ENCODE measurements around the gene CYP2C18.

The CYP2C18 gene

GRCh38 chr10:94747838-94748237 lies 64.3 kb downstream of the CYP2C18 start:
- Histone ChIP-seq H4K20me1 (ENCODE audit: insufficient read depth, low read length) (no peaks in the 10 kb centered on the region), H3K27me3 (ENCODE audit: insufficient read depth, low read length, poor library complexity) (no peaks in the 10 kb centered on the region), H3K27ac (ENCODE audit: low read length) (no peak overlapping the region), H3K4me3 (ENCODE audit: low read depth in 1 of 2, low read length in 2 of 2) (no peak overlapping the region), H3K4me2 (ENCODE audit: insufficient read depth, low read length) (no peak overlapping the region), H2AFZ (ENCODE audit: low read depth, low read length) (no peak overlapping the region), H3K9me3 (ENCODE audit: insufficient read depth, low read length, severe bottlenecking) (no peaks in the 10 kb centered on the region), H3K9ac (ENCODE audit: low read depth, low read length) (no peak overlapping the region), H3K4me1 (ENCODE audit: insufficient read depth, low read length) (no peaks in the 10 kb centered on the region), H3K36me3 (ENCODE audit: insufficient read depth, low read length) (no peaks in the 10 kb centered on the region), H3K79me2 (ENCODE audit: insufficient read depth, low read length) (no peaks in the 10 kb centered on the region)
- no peak for ATAC-seq (ENCODE audit: insufficient read depth, low read depth)
- DNase-seq, result no peak
- TF ChIP-seq EZH2 (IDR thresholded peaks at IDR 0.05; ENCODE audit: borderline replicate concordance, low read depth, low read length, severe bottlenecking) (no peak), CTCF (IDR thresholded peaks at IDR 0.05; ENCODE audit: borderline replicate concordance, extremely low read depth, low read length, poor library complexity, severe bottlenecking) (no peak)

- no peaks in the 10 kb centered on the region for H3K79me2 ChIP-seq (ENCODE audit: insufficient read depth, low read length)
- no peak overlapping the region for H3K27ac ChIP-seq (ENCODE audit: low read length)
- H3K36me3 ChIP-seq (ENCODE audit: insufficient read depth, low read length), result no peaks in the 10 kb centered on the region
- no peaks in the 10 kb centered on the region for H3K27me3 ChIP-seq (ENCODE audit: insufficient read depth, low read length, poor library complexity)
- ATAC-seq (ENCODE audit: insufficient read depth, low read depth), result no peak
- no peak overlapping the region for H3K4me3 ChIP-seq (ENCODE audit: low read depth in 1 of 2, low read length in 2 of 2)
- no peaks in the 10 kb centered on the region for H3K9me3 ChIP-seq (ENCODE audit: insufficient read depth, low read length, severe bottlenecking)
- no peak for DNase-seq
- TF ChIP-seq EZH2 (IDR thresholded peaks at IDR 0.05; ENCODE audit: borderline replicate concordance, low read depth, low read length, severe bottlenecking) (no peak), CTCF (IDR thresholded peaks at IDR 0.05; ENCODE audit: borderline replicate concordance, extremely low read depth, low read length, poor library complexity, severe bottlenecking) (no peak)
- H3K4me1 ChIP-seq (ENCODE audit: insufficient read depth, low read length), result no peaks in the 10 kb centered on the region
- no peak overlapping the region for H2AFZ ChIP-seq (ENCODE audit: low read depth, low read length)
- no peak overlapping the region for H3K9ac ChIP-seq (ENCODE audit: low read depth, low read length)
- no peaks in the 10 kb centered on the region for H4K20me1 ChIP-seq (ENCODE audit: insufficient read depth, low read length)
- H3K4me2 ChIP-seq (ENCODE audit: insufficient read depth, low read length), result no peak overlapping the region
Measured at GRCh38 chr10:94757916-94758315, 74.4 kb downstream of the CYP2C18 start.

DNA sequence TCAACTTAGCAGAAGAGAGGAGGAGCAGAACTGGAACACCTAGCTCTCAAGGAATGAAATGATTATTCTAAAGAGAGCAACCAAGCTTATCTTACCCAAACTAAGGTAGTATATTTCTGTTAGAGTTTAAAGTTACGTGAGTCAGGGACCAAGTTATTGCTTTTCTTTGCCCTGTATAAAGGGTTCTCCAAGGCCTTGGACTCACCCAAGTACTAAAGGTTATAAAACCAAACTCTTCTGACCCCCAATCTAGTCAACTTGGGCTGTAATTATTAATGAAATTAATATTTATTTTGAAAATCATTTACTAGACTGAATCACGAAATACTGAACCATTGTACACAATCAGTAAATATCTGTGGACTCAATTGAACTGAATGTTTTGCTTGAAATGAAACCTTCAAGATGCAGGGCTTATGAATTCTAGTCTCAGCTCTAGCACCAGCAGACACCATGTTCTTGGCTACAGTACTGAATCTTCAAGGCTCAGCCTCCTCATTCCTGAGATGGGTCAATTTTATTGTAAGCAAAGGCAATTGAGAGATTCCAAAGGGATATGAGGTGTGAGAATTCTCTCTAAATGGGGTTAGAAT lies 77.2 kb downstream of the CYP2C18 start:
- no peaks in the 10 kb centered on the region for H3K79me2 ChIP-seq (ENCODE audit: insufficient read depth, low read length)
- no peaks in the 10 kb centered on the region for H4K20me1 ChIP-seq (ENCODE audit: insufficient read depth, low read length)
- H3K27ac ChIP-seq (ENCODE audit: low read length), result no peak overlapping the region
- no peaks in the 10 kb centered on the region for H3K36me3 ChIP-seq (ENCODE audit: insufficient read depth, low read length)
- H2AFZ ChIP-seq (ENCODE audit: low read depth, low read length), result no peak overlapping the region
- H3K4me3 ChIP-seq (ENCODE audit: low read depth in 1 of 2, low read length in 2 of 2), result no peak overlapping the region
- no peaks in the 10 kb centered on the region for H3K27me3 ChIP-seq (ENCODE audit: insufficient read depth, low read length, poor library complexity)
- H3K4me2 ChIP-seq (ENCODE audit: insufficient read depth, low read length), result no peak overlapping the region
- H3K9ac ChIP-seq (ENCODE audit: low read depth, low read length), result no peak overlapping the region
- H3K9me3 ChIP-seq (ENCODE audit: insufficient read depth, low read length, severe bottlenecking), result no peaks in the 10 kb centered on the region
- ATAC-seq (ENCODE audit: insufficient read depth, low read depth) (no peak), DNase-seq (no peak)
- H3K4me1 ChIP-seq (ENCODE audit: insufficient read depth, low read length), result no peaks in the 10 kb centered on the region
- TF ChIP-seq CTCF (IDR thresholded peaks at IDR 0.05; ENCODE audit: borderline replicate concordance, extremely low read depth, low read length, poor library complexity, severe bottlenecking) (no peak), EZH2 (IDR thresholded peaks at IDR 0.05; ENCODE audit: borderline replicate concordance, low read depth, low read length, severe bottlenecking) (no peak)

DNA sequence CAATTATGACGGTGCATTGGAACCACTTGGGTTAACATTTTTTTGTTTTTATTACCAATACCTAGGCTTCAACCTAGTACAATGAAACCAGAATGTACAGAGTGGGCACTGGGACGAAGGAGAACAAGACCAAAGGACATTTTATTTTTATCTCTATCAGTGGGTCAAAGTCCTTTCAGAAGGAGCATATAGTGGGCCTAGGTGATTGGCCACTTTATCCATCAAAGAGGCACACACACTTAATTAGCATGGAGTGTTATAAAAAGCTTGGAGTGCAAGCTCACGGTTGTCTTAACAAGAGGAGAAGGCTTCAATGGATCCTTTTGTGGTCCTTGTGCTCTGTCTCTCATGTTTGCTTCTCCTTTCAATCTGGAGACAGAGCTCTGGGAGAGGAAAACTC lies 78.9 kb downstream of the CYP2C18 start, which contains the start of gene CYP2C19:
Gene CYP2C19, plus strand, starts transcription at position 289 of the 400 bp plus-strand sequence. Its CDS starts 25 bp downstream, at position 314.
- no peak for ATAC-seq (ENCODE audit: insufficient read depth, low read depth)

More for the DNA sequence above, 78.9 kb downstream of the CYP2C18 start, which contains the start of gene CYP2C19:
- Histone ChIP-seq H4K20me1 (ENCODE audit: insufficient read depth, low read length) (no peaks in the 10 kb centered on the region), H2AFZ (ENCODE audit: low read depth, low read length) (no peak within 1 kb of the TSS), H3K4me2 (ENCODE audit: insufficient read depth, low read length) (no peak within 1 kb of the TSS), H3K9ac (ENCODE audit: low read depth, low read length) (no peak within 1 kb of the TSS), H3K36me3 (ENCODE audit: insufficient read depth, low read length) (no peaks in the 10 kb centered on the region), H3K79me2 (ENCODE audit: insufficient read depth, low read length) (no peaks in the 10 kb centered on the region), H3K4me3 (ENCODE audit: low read depth in 1 of 2, low read length in 2 of 2) (no peak within 1 kb of the TSS), H3K27ac (ENCODE audit: low read length) (no peak within 1 kb of the TSS), H3K27me3 (ENCODE audit: insufficient read depth, low read length, poor library complexity) (no peaks in the 10 kb centered on the region), H3K4me1 (ENCODE audit: insufficient read depth, low read length) (no peaks in the 10 kb centered on the region), H3K9me3 (ENCODE audit: insufficient read depth, low read length, severe bottlenecking) (no peaks in the 10 kb centered on the region)
- no peak for DNase-seq
- TF ChIP-seq CTCF (IDR thresholded peaks at IDR 0.05; ENCODE audit: borderline replicate concordance, extremely low read depth, low read length, poor library complexity, severe bottlenecking) (no peak), EZH2 (IDR thresholded peaks at IDR 0.05; ENCODE audit: borderline replicate concordance, low read depth, low read length, severe bottlenecking) (no peak)

All from DND-41 (cell line).